Activated CD8-positive, alpha-beta memory T cell treated with anti-CD3 and anti-CD28 coated beads, Interleukin-2, amount 10 ng/mL, durations not matched to agents 7 days and 5 days (primary cell): ENCODE results near the gene PXMP4. TPM values are rescaled to one million over a fixed set of nuclear protein-coding genes. Genes with fewer than 3 reads are reported as not detected.

Experiments used
- ATAC-seq: fragments of 150-1000 bp; cut with Tn5 transposase; one replicate; pipeline ENCODE4 v1.10.0; 2021; ENCODE audit warnings: moderate library complexity
- CTCF ChIA-PET: fragments of 350-600 bp; sonication (Branson Sonifier 250); formaldehyde crosslinking; loops from one replicate; lab custom pipeline; 2021; ENCODE audit warnings: antibody characterized with exemption; lab: Charles Lee
- DNase-seq: peaks from one replicate; pipeline ENCODE4 v3.0.0-alpha.2; 2020
- H3K27ac Mint-ChIP-seq: one replicate; pipeline ENCODE4 v1.8.0; 2021; ENCODE audit warnings: mild to moderate bottlenecking, mixed read lengths
- H3K27me3 Mint-ChIP-seq: one replicate; pipeline ENCODE4 v1.8.0; 2021; ENCODE audit warnings: mixed read lengths
- H3K36me3 Mint-ChIP-seq: one replicate; pipeline ENCODE4 v1.8.0; 2021; ENCODE audit warnings: mild to moderate bottlenecking, mixed read lengths
- H3K4me1 Mint-ChIP-seq: one replicate; pipeline ENCODE4 v1.8.0; 2021; ENCODE audit warnings: mixed read lengths
- H3K4me3 Mint-ChIP-seq: one replicate; pipeline ENCODE4 v1.8.0; 2021; ENCODE audit warnings: mild to moderate bottlenecking, moderate library complexity, mixed read lengths
- H3K9me3 Mint-ChIP-seq: one replicate; pipeline ENCODE4 v1.8.0; 2022; ENCODE audit warnings: low read depth, mixed read lengths
- total RNA-seq, 2 experiments: library from RNA; stranded (reverse); gene quantifications; one replicate each; pipeline ENCODE4 v1.2.3, GENCODE V29; 2021

The PXMP4 gene
- total RNA-seq, 2 experiments from 2014 or later: 11.9 to 15.6 TPM

GRCh38 chr20:33746325-33746998, 26.4 kb upstream of the PXMP4 start:
- peaks cover 7% of the 10 kb centered on the region for H3K4me1 Mint-ChIP-seq
- no peaks in the 10 kb centered on the region for H3K9me3 Mint-ChIP-seq
- H3K4me3 Mint-ChIP-seq: no peak overlapping the region
- CTCF ChIA-PET: interaction anchor here (0.7 kb wide), 1 partner anchor 13 kb away, joined by 3 read pairs; no protein-coding TSS in a partner anchor
- no peaks in the 10 kb centered on the region for H3K27me3 Mint-ChIP-seq
- ATAC-seq (no peak), DNase-seq (no peak)
- no peak overlapping the region for H3K27ac Mint-ChIP-seq
- H3K36me3 Mint-ChIP-seq: peaks cover 8% of the 10 kb centered on the region

- Mint-ChIP-seq H3K4me1 (peaks cover 7% of the 10 kb centered on the region), H3K36me3 (peaks cover 5% of the 10 kb centered on the region), H3K4me3 (no peak overlapping the region), H3K27me3 (no peaks in the 10 kb centered on the region), H3K27ac (no peak overlapping the region), H3K9me3 (no peaks in the 10 kb centered on the region)
- ATAC-seq (no peak), DNase-seq (no peak)
- CTCF ChIA-PET: no interaction called here
Measured at GRCh38 chr20:33744773-33745385, 24.8 kb upstream of the PXMP4 start.

- H3K27me3 Mint-ChIP-seq: no peaks in the 10 kb centered on the region
Measured at GRCh38 chr20:33744181-33744580, 24.1 kb upstream of the PXMP4 start.

GRCh38 chr20:33740189-33740588, 20.1 kb upstream of the PXMP4 start:
- Mint-ChIP-seq H3K4me3 (no peak overlapping the region), H3K27me3 (no peaks in the 10 kb centered on the region), H3K36me3 (peaks cover 22% of the 10 kb centered on the region), H3K9me3 (peaks cover 15% of the 10 kb centered on the region), H3K27ac (no peak overlapping the region), H3K4me1 (peaks cover 4% of the 10 kb centered on the region)
- no peak for ATAC-seq
- no peak for DNase-seq
- CTCF ChIA-PET: no interaction called here

More at GRCh38 chr20:33744181-33744580, 24.1 kb upstream of the PXMP4 start:
- CTCF ChIA-PET: no interaction called here
- peaks cover 5% of the 10 kb centered on the region for H3K36me3 Mint-ChIP-seq
- no peaks in the 10 kb centered on the region for H3K9me3 Mint-ChIP-seq
- no peak overlapping the region for H3K27ac Mint-ChIP-seq
- DNase-seq: no peak
- ATAC-seq: no peak
- no peak overlapping the region for H3K4me3 Mint-ChIP-seq
- H3K4me1 Mint-ChIP-seq: peaks cover 7% of the 10 kb centered on the region

- Mint-ChIP-seq H3K27ac (no peak overlapping the region), H3K4me1 (peaks cover 4% of the 10 kb centered on the region), H3K4me3 (no peak overlapping the region), H3K9me3 (peaks cover 15% of the 10 kb centered on the region), H3K36me3 (peaks cover 21% of the 10 kb centered on the region), H3K27me3 (no peaks in the 10 kb centered on the region)
- CTCF ChIA-PET: no interaction called here
- DNase-seq: no peak
- ATAC-seq: no peak
Measured at GRCh38 chr20:33739493-33739892, 19.4 kb upstream of the PXMP4 start.

GRCh38 chr20:33736962-33737361, 16.9 kb upstream of the PXMP4 start:
- no peak overlapping the region for H3K27ac Mint-ChIP-seq
- DNase-seq: no peak
- no peak for ATAC-seq
- peaks cover 24% of the 10 kb centered on the region for H3K36me3 Mint-ChIP-seq
- H3K9me3 Mint-ChIP-seq: peaks cover 15% of the 10 kb centered on the region
- no peaks in the 10 kb centered on the region for H3K27me3 Mint-ChIP-seq
- no peak overlapping the region for H3K4me3 Mint-ChIP-seq
- CTCF ChIA-PET: no interaction called here
- H3K4me1 Mint-ChIP-seq: peaks cover 19% of the 10 kb centered on the region

GRCh38 chr20:33733654-33734576, 13.8 kb upstream of the PXMP4 start:
- H3K9me3 Mint-ChIP-seq: peaks cover 15% of the 10 kb centered on the region
- CTCF ChIA-PET: interaction anchor here (0.5 to 1.8 kb wide), 3 partner anchors 12 to 20 kb away, joined by 3 to 9 read pairs (median 7); partner anchors contain the start of gene PXMP4
- H3K36me3 Mint-ChIP-seq: peaks cover 24% of the 10 kb centered on the region
- DNase-seq (no peak), ATAC-seq (no peak)
- H3K27ac Mint-ChIP-seq: peak overlapping the region; percentile 49
- H3K4me3 Mint-ChIP-seq: peak overlapping the region; percentile 42
- H3K27me3 Mint-ChIP-seq: no peaks in the 10 kb centered on the region
- peaks cover 27% of the 10 kb centered on the region for H3K4me1 Mint-ChIP-seq

GRCh38 chr20:33732166-33732970, 12.3 kb upstream of the PXMP4 start:
- H3K4me3 Mint-ChIP-seq: peak overlapping the region; percentile 85
- no peaks in the 10 kb centered on the region for H3K27me3 Mint-ChIP-seq
- DNase-seq (peak; percentile 86), ATAC-seq (peak; percentile 76)
- CTCF ChIA-PET: interaction anchor here (0.6 to 2.1 kb wide), 18 partner anchors 9 to 337 kb away, joined by 3 to 10 read pairs (median 4); partner anchors contain the start of genes C20orf144 and PXMP4
- H3K9me3 Mint-ChIP-seq: peaks cover 12% of the 10 kb centered on the region
- peaks cover 18% of the 10 kb centered on the region for H3K36me3 Mint-ChIP-seq
- H3K27ac Mint-ChIP-seq: peak overlapping the region; percentile 80
- H3K4me1 Mint-ChIP-seq: peaks cover 27% of the 10 kb centered on the region

GRCh38 chr20:33731693-33732165, 11.6 kb upstream of the PXMP4 start, which contains the start of gene ZNF341:
ZNF341 (plus strand) TSS chr20:33731996; CDS start chr20:33732022, 26 bp downstream.
- CTCF ChIA-PET: interaction anchor here (0.9 to 2.1 kb wide), 15 partner anchors 12 to 338 kb away, joined by 3 to 10 read pairs (median 4); partner anchors contain the start of genes C20orf144 and PXMP4
- H3K9me3 Mint-ChIP-seq: peaks cover 9% of the 10 kb centered on the region
- H3K27me3 Mint-ChIP-seq: no peaks in the 10 kb centered on the region
- peak within 1 kb of the TSS; percentile 93 for H3K27ac Mint-ChIP-seq
- ATAC-seq (peak; percentile 88), DNase-seq (peak; percentile 90)
- peaks cover 14% of the 10 kb centered on the region for H3K36me3 Mint-ChIP-seq
- H3K4me1 Mint-ChIP-seq: peaks cover 27% of the 10 kb centered on the region
- H3K4me3 Mint-ChIP-seq: peak within 1 kb of the TSS; percentile 85

- DNase-seq: no peak
- ATAC-seq: no peak
Measured at GRCh38 chr20:33730946-33731692, 11.0 kb upstream of the PXMP4 start.

GRCh38 chr20:33729101-33729500, 9.0 kb upstream of the PXMP4 start:
- CTCF ChIA-PET: interaction anchor here (0.7 kb wide), 1 partner anchor 678 kb away, joined by 3 read pairs; no protein-coding TSS in a partner anchor
- Mint-ChIP-seq H3K27me3 (no peaks in the 10 kb centered on the region), H3K36me3 (peaks cover 3% of the 10 kb centered on the region), H3K9me3 (no peaks in the 10 kb centered on the region), H3K27ac (no peak overlapping the region), H3K4me3 (no peak overlapping the region), H3K4me1 (peaks cover 24% of the 10 kb centered on the region)
- ATAC-seq (no peak), DNase-seq (no peak)

More at GRCh38 chr20:33730946-33731692, 11.0 kb upstream of the PXMP4 start:
- H3K4me3 Mint-ChIP-seq: peak overlapping the region; percentile 83
- H3K9me3 Mint-ChIP-seq: peaks cover 4% of the 10 kb centered on the region
- peak overlapping the region; percentile 93 for H3K27ac Mint-ChIP-seq
- CTCF ChIA-PET: interaction anchor here (1.4 to 2.1 kb wide), 8 partner anchors 27 to 78 kb away, joined by 3 to 10 read pairs (median 6); no protein-coding TSS in a partner anchor
- H3K4me1 Mint-ChIP-seq: peaks cover 27% of the 10 kb centered on the region
- H3K27me3 Mint-ChIP-seq: no peaks in the 10 kb centered on the region
- H3K36me3 Mint-ChIP-seq: peaks cover 8% of the 10 kb centered on the region
